GM18502 (cell line): ENCODE results near the gene GRIN2A.
"Not testable (repeated sequence)": the region's sequence is repeated elsewhere in the genome, so short reads cannot be mapped to it uniquely, and the experiment has no call there.

Experiments
- ATAC-seq: cut with Tn5 transposase; IDR thresholded peaks from one replicate; pipeline ENCODE4 v1.9.1; 2021; ENCODE audit warnings: mild to moderate bottlenecking; ENCODE audit not compliant: unreplicated experiment, poor library complexity

Gene GRIN2A

DNA sequence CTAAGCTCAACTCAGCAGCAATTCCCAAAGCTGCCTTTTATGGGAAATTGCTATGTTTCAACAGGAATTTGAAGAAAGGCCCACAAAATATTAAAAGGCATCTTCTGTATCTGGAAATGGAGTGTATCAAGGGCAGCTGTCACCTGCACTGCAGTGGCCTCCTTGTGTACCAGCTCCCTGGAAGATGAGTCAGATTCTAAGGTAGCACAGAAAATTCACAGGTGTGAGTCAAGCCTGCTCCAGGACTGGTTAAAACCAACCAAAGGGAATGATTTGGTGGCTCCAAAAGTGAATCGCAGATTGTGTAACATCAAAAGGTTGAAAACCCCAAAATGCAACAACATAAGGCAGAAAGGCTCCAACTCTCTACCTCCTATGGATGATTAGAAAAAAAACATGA is 296.4 kb downstream of the GRIN2A start:
- no peak for ATAC-seq

- no peak for ATAC-seq
Measured at GRCh38 chr16:9885467-9885866, 296.8 kb downstream of the GRIN2A start.

DNA sequence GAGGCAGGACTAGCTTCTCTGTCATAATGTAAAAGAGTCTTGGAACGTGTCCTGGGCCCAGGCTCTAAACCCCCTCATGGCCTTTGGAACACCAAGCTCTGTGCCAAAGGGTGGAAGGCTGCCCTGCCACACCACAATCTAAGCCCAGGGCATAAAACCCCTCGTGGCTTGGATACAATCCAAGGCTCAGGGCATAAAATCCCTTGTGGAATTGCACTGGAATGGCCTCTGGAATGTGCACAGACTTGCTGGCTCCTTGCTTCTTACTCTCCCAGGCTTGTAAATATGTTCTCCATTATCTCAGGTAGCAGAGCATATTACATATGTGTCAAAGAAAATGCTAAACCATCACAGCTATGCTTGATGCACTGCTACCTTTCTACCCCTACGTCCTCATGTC is 306.2 kb downstream of the GRIN2A start:
- ATAC-seq = not testable (repeated sequence)

GRCh38 chr16:9874219-9874618 is 308.0 kb downstream of the GRIN2A start:
- no peak for ATAC-seq

DNA sequence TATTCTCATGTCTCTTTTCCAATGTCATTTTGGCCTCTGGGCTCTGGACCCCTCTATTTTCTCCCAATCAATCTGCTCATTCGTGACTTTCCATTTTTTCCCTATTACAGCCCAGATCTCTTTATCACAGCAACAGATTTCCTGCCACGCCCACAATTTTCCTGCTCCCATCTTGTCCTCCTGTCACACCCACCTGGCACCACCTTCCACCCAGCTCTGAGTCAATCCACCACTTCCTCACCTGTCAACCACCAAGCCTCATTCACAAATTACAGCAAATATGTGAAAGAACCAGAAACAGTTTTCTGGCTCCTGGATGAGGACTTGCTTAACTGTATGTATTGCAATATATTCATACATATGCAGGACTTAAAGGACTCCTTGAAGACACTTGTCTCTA is 311.3 kb downstream of the GRIN2A start:
- ATAC-seq = no peak

- no peak for ATAC-seq
Measured at GRCh38 chr16:9869776-9870175, 312.5 kb downstream of the GRIN2A start.

- ATAC-seq = no peak
Measured at GRCh38 chr16:9868606-9869149, 313.6 kb downstream of the GRIN2A start.

- ATAC-seq = no peak
Measured at GRCh38 chr16:9867176-9867575, 315.1 kb downstream of the GRIN2A start.

DNA sequence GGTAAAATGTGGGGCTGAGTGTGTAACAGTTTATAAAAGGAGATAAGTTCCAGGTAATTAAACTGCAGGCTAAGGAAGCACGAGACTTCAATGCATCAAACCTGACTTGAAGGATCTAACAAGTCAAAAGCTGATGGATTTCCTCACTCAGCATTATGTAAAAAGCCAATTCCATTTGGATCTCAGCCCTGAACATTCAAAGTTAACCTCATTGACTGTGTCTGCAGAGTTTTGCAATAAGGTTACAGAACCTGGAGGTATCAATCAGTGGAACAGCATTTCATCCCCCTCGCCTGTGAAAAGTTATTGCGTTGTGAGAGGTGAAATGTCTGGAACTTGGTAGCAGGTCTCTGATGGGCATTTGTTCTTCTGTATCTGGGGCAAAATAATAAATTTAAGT is 317.8 kb downstream of the GRIN2A start:
- no peak for ATAC-seq

- no peak for ATAC-seq
Measured at GRCh38 chr16:9862327-9862726, 319.9 kb downstream of the GRIN2A start.

DNA sequence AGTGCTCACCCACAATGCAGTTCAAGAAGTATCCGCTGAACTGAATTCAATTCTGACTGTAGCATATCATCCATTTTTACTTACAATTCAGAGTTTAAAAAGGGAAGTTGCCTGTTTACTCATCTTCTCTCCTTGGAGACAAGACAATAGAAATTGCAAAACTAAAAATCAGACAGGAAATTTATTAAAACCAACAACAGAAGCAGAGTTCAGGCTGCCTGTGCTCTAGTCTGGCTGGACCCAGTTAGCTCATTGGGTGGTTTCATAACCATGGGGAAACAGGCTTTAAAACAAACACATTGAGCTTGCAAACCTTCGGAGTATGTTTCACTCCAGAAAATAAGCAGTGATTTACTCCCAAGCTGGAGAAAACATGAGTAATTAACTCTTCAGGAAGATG is 321.4 kb downstream of the GRIN2A start:
- no peak for ATAC-seq

GRCh38 chr16:9859701-9860327 is 322.4 kb downstream of the GRIN2A start:
- ATAC-seq = no peak

- ATAC-seq = no peak
Measured at GRCh38 chr16:9854675-9855074, 327.6 kb downstream of the GRIN2A start.

DNA sequence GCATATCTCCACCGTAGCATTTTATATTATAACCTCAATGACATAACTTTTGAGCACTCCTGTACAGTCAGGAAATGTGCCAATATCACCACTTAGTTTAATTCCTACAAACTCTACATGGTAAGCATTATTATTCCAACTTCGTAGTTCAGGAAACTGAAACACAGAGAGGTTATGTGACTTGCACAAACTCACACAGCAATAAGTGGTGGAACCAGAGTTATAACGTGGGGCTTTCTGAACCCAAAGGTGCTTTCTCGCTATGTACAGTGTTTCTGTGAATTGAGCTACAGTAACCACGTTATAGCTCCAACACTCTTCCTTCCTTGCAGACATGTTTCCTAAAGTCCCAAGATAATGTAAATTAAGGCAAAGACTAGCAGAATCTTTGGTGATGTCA is 330.2 kb downstream of the GRIN2A start:
- ATAC-seq = no peak

DNA sequence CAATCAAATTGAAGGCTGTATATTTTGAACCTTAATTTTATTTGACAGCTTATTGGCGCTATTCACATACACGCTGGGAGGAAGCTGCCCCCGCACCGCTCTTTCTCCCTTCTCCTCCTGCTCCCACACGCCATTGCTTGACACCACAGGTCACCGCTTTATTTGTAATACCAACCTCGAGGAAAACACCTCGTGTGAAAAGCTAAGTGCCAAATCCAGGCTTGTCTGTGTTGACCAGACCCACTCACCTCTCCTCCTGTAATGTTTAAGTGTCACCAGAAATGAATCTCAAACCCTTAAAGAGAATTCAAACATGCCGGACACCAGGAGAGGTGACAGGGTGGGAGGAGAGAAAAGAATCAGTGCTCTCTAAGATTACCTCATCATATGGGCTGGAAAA is 331.4 kb downstream of the GRIN2A start:
- no peak for ATAC-seq

DNA sequence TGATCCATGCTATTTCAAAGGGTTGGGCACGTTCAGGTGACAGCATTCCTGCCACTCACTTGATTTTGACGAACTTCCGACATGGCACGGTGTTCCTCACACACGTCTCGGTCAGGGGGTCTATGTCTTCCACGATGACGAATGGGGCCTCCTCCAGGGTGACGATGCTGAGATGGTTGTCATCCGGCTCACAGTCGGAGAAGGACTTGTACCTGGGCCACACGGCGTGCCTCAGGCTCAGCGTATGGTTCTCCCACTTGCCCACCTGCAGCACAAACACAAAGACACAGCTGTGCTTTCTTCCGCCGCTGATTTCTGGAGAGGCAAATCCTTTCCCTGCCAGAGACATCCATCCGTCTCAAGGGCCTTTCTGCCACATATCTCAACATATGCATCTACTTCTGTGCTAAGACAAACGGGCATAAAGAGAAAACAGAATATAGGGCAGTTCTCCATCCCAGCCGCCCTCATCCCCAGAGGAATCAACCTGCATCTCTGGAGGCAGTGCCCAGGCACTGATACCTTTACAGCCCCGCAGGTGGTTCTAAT is 332.5 kb downstream of the GRIN2A start:
- ATAC-seq = no peak

- no peak for ATAC-seq
Measured at GRCh38 chr16:9847146-9847545, 335.1 kb downstream of the GRIN2A start.

GRCh38 chr16:9846362-9847099 is 335.7 kb downstream of the GRIN2A start:
- ATAC-seq = no peak

DNA sequence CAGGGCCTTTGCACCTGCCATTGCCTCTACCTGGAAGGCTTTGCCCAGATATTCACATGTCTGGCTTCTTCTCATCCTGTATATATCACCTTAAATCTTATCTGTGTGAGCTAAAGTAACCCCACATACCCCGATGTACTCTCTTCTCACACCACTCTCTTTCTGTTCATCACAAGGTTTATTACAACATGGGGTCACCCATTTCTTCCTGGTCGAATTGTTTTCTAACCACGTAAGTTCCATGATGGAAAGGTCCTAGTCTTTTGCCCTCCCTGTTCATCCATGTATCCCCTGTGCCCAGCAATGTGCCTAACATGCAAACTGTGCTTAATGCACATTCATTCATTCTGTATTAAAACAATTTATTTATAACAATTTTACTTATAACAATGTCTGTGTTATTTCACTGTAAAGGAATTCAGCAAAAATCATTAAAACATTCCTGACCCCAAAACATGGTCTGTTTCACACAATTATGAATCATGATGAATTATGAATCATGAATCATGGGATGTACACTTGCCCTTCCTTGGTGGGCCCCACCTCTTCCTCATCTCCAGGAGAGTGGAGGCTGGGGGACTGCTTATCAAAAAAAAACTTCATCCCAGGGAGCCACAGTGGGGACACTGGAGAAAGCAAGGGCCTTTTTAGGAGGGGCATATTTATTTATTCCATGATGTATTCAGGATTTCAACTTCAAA is 336.4 kb downstream of the GRIN2A start:
- no peak for ATAC-seq

DNA sequence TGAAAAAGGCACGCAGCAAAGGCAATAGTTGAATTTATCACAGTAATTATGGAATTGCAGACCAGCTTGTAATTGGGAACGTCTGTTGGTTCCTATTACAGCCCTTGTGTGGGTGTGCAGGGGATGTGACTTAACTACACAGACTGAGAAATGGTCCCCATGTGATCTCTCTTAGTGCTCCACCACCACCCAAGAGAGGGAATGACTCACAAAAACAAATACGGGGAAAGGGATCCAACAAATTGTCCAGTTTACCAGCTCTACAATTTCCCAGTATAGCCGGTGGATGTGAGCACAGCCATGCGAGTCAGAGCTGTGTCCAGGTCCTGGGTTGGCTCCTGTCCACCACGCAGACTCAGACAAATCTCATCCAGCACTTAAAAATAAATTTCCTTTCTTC is 337.9 kb downstream of the GRIN2A start:
- ATAC-seq = no peak

- no peak for ATAC-seq
Measured at GRCh38 chr16:9843424-9844018, 338.7 kb downstream of the GRIN2A start.
